Transverse colon (tissue), 4 donors: ENCODE measurements around the gene SMTNL2.

Source experiments
- CTCF ChIP-seq, 5 experiments: fragments of 200-600 bp in 3 of 5; fragments of 450-650 bp in 2 of 5; sonication (generic) in 3 of 5; IDR thresholded peaks; 1 replicate in 2 of 5; 2 replicates in 3 of 5; pipeline ENCODE4 v1.5.1; 2016 to 2017; ENCODE audit warnings: antibody characterized with exemption in 5 of 5, inconsistent platforms in 3 of 5, mild to moderate bottlenecking in 2 of 5, moderate library complexity in 1 of 5
- EP300 ChIP-seq: sonication (generic); formaldehyde crosslinking; IDR thresholded peaks from one replicate; pipeline ENCODE4 v1.6.1; 2017; ENCODE audit warnings: antibody characterized with exemption, low read depth
- POLR2A ChIP-seq: fragments of 450-650 bp; IDR thresholded peaks from one replicate; pipeline ENCODE4 v1.6.1; 2016; ENCODE audit warnings: antibody characterized with exemption, mild to moderate bottlenecking, moderate library complexity
- POLR2AphosphoS5 ChIP-seq, 3 donors: sonication (generic); formaldehyde crosslinking; IDR thresholded peaks; one replicate each; pipeline ENCODE4 v1.6.1; 2016; ENCODE audit warnings: antibody characterized with exemption in 3 of 3

- peak; percentile 55 to 74 (median 67) for TF ChIP-seq CTCF (IDR thresholded peaks at IDR 0.05)
- TF ChIP-seq EP300, result no peak
- no peak for TF ChIP-seq POLR2A
- no peak for TF ChIP-seq POLR2AphosphoS5 (IDR thresholded peaks at IDR 0.05)
Measured at GRCh38 chr17:4566785-4567184, 17.5 kb upstream of the SMTNL2 start.
